Measurements from ENCODE around the gene GUCA2A.

GUCA2A gene

DNA sequence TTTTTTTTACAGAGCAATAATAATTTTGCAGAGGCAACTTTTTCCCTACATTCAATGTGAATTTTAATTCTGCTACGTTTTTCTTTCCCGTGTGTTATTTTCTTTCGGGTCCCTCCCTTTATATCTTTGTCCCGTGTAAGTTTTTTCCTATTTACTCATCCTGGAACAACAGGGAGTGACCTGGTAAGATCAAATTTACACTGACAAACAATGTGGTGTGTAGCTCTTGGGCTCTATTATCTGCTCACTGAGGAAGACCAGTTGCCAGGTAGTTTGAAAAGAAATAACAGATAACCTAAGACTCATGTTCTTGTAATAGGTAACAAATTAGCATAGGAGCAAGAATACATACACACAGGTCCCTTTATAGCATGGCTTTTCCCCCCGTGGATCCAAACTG, 33.7 kb upstream of the GUCA2A start:
- no peak overlapping the region for H3K27ac ChIP-seq
- TF ChIP-seq, protein P1, sequence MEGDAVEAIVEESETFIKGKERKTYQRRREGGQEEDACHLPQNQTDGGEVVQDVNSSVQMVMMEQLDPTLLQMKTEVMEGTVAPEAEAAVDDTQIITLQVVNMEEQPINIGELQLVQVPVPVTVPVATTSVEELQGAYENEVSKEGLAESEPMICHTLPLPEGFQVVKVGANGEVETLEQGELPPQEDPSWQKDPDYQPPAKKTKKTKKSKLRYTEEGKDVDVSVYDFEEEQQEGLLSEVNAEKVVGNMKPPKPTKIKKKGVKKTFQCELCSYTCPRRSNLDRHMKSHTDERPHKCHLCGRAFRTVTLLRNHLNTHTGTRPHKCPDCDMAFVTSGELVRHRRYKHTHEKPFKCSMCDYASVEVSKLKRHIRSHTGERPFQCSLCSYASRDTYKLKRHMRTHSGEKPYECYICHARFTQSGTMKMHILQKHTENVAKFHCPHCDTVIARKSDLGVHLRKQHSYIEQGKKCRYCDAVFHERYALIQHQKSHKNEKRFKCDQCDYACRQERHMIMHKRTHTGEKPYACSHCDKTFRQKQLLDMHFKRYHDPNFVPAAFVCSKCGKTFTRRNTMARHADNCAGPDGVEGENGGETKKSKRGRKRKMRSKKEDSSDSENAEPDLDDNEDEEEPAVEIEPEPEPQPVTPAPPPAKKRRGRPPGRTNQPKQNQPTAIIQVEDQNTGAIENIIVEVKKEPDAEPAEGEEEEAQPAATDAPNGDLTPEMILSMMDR (conservative IDR thresholded peaks at IDR 0.05): no peak
- no peak for TF ChIP-seq ZFX (IDR thresholded peaks at IDR 0.05)

DNA sequence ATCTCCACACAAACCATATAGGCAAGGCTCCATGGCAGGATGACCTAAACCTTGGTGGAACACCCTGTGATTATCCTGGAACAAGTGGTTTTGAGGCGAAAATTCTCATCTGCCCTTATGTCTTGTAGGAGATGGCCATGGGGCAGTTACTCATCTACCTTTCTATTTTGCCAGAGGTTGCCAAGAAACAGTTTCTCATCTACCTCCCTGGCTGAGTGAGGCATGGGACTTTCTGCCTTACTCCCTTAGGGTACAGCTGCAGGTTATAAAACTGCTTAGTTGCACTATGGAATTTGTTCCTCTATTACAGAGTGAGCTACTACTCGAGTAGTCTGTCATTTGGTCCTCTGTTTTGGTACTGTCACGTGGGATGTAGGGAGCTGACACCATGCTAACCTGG, 31.3 kb upstream of the GUCA2A start:
- TF ChIP-seq ZFX (IDR thresholded peaks at IDR 0.05): no peak
- TF ChIP-seq, protein P1 (conservative IDR thresholded peaks at IDR 0.05): no peak

DNA sequence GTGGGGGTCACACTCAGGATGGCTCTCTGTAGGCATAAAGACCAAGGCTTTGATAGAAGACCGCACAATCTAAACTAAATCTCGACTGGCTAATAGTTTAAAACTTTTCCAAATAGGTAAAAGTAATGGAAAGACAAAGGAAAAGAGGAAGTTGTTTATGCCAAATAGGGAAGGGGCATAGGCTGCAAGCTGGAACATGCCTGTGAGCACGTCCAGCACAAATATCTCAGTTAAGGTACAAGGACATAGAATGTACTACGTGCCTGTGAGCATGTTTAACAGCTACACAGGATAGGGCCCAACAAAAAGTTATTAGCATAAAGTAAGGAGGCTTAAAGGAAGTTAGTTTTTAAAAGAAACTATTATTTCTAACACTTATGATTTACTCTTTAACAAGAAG, 27.6 kb upstream of the GUCA2A start:
- H3K27ac ChIP-seq: no peak overlapping the region
- TF ChIP-seq, protein P1 (conservative IDR thresholded peaks at IDR 0.05): no peak
- no peak for TF ChIP-seq ZFX (IDR thresholded peaks at IDR 0.05)

More for the DNA sequence above, 31.3 kb upstream of the GUCA2A start:
- H3K27ac ChIP-seq: no peak overlapping the region

DNA sequence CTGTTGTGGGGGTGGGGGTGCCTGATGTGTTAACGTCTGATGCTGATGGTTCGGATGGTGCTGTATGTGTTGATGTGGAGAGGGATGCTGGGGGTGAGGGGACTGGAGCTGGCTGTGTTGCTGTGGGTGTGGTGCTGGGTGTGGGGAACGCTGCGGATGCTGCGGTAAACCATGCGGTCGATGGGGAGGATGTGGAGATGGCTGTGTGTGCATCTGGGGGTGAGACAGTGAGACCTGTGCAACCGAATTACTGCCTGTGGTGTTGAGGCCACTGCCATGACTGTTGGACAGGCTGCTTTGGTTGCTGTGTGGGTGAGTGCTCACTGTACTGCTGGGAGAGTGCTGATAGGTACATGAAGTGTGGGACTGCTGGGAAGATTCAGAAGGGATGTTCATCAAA, 26.8 kb upstream of the GUCA2A start:
- no peak for TF ChIP-seq ZFX (IDR thresholded peaks at IDR 0.05)
- TF ChIP-seq, protein P1 (conservative IDR thresholded peaks at IDR 0.05): no peak
- H3K27ac ChIP-seq: no peak overlapping the region

DNA sequence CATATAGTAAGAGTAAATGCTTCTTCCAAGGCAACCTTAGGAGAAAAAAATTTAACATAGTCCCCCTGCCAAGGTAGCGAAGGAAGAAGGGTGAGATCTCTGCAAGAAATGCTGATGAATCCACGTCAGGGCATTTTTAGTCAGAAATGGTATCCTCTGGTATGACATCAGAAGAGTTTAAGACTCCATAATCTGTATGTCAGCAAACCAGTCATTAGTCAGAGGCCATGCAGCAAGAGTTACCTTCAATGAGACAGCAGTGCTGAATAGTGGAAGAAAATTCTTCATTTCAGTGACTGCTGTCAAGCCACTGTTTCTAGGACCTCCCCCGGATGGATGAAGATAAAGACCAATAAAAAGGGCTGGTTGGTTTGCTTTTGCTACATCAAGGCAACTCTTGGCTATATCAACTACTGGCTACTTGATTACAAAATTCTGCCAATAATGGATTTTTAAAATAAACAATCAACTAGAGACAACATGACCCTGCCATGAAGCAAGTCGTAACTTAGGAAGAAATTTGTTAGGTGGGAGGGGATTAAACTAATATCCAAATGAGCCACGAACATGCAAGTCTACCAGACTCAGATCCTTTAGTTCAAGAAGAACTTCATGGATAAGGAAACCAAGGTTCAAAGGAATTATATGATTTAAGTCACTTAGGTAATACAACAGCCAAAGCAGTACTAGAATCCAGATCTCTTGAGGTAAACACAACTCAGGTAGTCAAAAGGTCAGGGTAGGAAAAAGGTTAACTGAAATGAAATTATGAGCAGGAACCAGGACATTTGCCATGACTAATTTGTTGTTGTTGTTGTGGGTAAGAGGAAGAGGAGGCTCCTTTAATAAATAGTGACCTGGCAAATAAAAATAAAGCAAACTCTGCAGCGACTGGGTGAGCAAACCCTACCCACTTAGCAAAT, 25.6 kb upstream of the GUCA2A start:
- TF ChIP-seq, protein P1 (conservative IDR thresholded peaks at IDR 0.05): no peak
- TF ChIP-seq ZFX (IDR thresholded peaks at IDR 0.05): no peak
- H3K27ac ChIP-seq: no peak overlapping the region

DNA sequence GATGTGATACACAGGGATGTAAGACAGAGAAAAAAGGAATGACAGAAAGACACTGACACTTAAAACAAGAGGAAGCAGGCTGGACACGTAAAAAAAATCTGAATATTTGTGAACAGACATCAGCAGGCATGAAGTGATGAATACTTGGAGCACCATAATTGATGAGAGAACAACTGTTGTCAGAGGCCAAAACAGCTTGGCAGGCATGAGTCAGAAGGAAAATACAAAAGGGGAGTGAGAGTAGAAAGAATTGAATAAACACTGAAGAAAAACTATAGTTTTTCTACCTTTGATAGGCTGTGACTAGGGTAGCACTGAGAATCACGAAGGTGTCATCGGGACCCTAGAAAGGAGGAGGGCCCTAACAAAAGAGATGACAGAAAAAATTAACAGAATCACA, 21.6 kb upstream of the GUCA2A start:
- TF ChIP-seq, protein P1 (conservative IDR thresholded peaks at IDR 0.05): no peak
- TF ChIP-seq ZFX (IDR thresholded peaks at IDR 0.05): no peak
- no peak overlapping the region for H3K27ac ChIP-seq

DNA sequence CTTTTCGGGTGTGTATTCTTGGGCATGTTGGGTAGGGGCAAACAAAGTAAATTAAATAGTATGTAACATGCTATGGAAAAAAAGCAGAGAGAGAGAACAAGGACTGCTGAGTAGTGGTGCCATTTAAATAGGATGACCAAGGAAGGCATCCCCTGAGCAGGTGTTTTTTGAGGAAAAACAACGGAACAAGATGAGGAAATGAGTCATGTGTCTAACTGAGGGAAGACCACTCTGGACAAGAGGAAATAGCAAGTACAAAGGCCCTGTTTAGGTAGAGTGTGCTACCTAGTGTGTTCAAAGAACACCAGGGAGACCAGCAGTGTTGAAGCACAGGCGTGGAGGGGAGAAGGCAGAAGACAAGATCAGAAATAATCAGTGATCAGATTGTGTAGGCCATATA, 20.1 kb upstream of the GUCA2A start:
- H3K27ac ChIP-seq: no peak overlapping the region
- TF ChIP-seq, protein P1 (conservative IDR thresholded peaks at IDR 0.05): no peak
- no peak for TF ChIP-seq ZFX (IDR thresholded peaks at IDR 0.05)
